NCI-H1105 treated with DMSO at 0.1 percent for 48 hours (cell line): ENCODE data around the gene CDH23.

Source experiments
- DNase-seq: peaks from one replicate; lab custom pipeline; 2025; lab: John Stamatoyannopoulos, UW

Gene CDH23

GRCh38 chr10:71467161-71467560, 70.4 kb downstream of the CDH23 start:
- no peak for DNase-seq

GRCh38 chr10:71467569-71468362, 71.0 kb downstream of the CDH23 start:
- no peak for DNase-seq

GRCh38 chr10:71468363-71469094, 71.8 kb downstream of the CDH23 start:
- DNase-seq, result no peak

- no peak for DNase-seq
These were observed 74.3 kb downstream of the CDH23 start for GRCh38 chr10:71471006-71471405.

GRCh38 chr10:71471957-71472365, 75.2 kb downstream of the CDH23 start:
- no peak for DNase-seq

- no peak for DNase-seq
These were observed 75.7 kb downstream of the CDH23 start for GRCh38 chr10:71472466-71472865.

- no peak for DNase-seq
These were observed 76.2 kb downstream of the CDH23 start for GRCh38 chr10:71472912-71473311.

- DNase-seq, result no peak
These were observed 77.2 kb downstream of the CDH23 start for GRCh38 chr10:71473671-71474599.

GRCh38 chr10:71474702-71475242, 78.1 kb downstream of the CDH23 start:
- DNase-seq, result no peak

GRCh38 chr10:71475243-71475871, 78.6 kb downstream of the CDH23 start:
- DNase-seq, result no peak

GRCh38 chr10:71476228-71477011, 79.7 kb downstream of the CDH23 start:
- no peak for DNase-seq

GRCh38 chr10:71478173-71478572, 81.5 kb downstream of the CDH23 start:
- no peak for DNase-seq

GRCh38 chr10:71478813-71479365, 82.2 kb downstream of the CDH23 start:
- no peak for DNase-seq

- no peak for DNase-seq
These were observed 83.1 kb downstream of the CDH23 start for GRCh38 chr10:71479831-71480230.

- DNase-seq, result no peak
These were observed 83.9 kb downstream of the CDH23 start for GRCh38 chr10:71480662-71481061.

- DNase-seq, result no peak
These were observed 85.2 kb downstream of the CDH23 start for GRCh38 chr10:71481746-71482410.

- no peak for DNase-seq
These were observed 85.9 kb downstream of the CDH23 start for GRCh38 chr10:71482620-71483019.

GRCh38 chr10:71483135-71483534, 86.4 kb downstream of the CDH23 start:
- DNase-seq, result no peak

GRCh38 chr10:71483885-71484751, 87.4 kb downstream of the CDH23 start:
- no peak for DNase-seq
